Measurements from ENCODE around the gene DIPK1A. TPM values are rescaled to one million over a fixed set of nuclear protein-coding genes. Genes with fewer than 3 reads are reported as not detected.
A peak's percentile ranks its signal among the peaks of the same experiment; 100 is the strongest.

DIPK1A gene
- total RNA-seq, 1 donor from 2014 or later, result 4.6 TPM

DNA sequence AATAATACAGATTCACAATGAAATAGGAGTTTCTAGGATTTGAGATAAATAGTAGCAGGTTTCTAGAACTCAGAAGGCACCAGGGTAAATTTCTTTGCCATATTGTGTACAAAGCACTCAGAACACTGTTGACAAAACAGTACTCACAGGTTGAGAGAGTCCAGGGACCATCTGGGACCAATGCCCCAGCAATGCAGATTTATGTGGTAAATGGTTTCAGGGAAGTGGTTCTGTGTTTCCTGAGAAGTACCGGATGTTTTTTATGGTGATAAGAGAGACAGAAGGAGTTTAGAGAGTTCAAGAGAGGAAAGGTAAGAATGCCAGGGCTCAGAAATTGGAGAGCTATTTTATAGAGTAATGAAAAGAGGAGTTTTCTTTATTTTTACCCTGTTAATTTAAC is 29.6 kb upstream of the DIPK1A start:
- no peaks in the 10 kb centered on the region for H3K9me3 ChIP-seq
- ATAC-seq (peak; percentile 34), DNase-seq (no peak)
- intact Hi-C loops (cut with DNase I), result loop anchor here (10.0 kb wide), 1 partner anchor 136 kb away; no protein-coding TSS in a partner anchor
- H3K4me3 ChIP-seq, result no peak overlapping the region
- H3K36me3 ChIP-seq, result no peaks in the 10 kb centered on the region
- no peaks in the 10 kb centered on the region for H3K4me1 ChIP-seq
- no peak overlapping the region for H3K27ac ChIP-seq
- TF ChIP-seq, protein P1, sequence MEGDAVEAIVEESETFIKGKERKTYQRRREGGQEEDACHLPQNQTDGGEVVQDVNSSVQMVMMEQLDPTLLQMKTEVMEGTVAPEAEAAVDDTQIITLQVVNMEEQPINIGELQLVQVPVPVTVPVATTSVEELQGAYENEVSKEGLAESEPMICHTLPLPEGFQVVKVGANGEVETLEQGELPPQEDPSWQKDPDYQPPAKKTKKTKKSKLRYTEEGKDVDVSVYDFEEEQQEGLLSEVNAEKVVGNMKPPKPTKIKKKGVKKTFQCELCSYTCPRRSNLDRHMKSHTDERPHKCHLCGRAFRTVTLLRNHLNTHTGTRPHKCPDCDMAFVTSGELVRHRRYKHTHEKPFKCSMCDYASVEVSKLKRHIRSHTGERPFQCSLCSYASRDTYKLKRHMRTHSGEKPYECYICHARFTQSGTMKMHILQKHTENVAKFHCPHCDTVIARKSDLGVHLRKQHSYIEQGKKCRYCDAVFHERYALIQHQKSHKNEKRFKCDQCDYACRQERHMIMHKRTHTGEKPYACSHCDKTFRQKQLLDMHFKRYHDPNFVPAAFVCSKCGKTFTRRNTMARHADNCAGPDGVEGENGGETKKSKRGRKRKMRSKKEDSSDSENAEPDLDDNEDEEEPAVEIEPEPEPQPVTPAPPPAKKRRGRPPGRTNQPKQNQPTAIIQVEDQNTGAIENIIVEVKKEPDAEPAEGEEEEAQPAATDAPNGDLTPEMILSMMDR (IDR thresholded peaks at IDR 0.05), result no peak
- no peaks in the 10 kb centered on the region for H3K27me3 ChIP-seq

- intact Hi-C loops (cut with DNase I), result loop anchor here (10.0 kb wide), 1 partner anchor 135 kb away; no protein-coding TSS in a partner anchor
- TF ChIP-seq, protein P1 (IDR thresholded peaks at IDR 0.05), result no peak
- DNase-seq, result no peak
- Histone ChIP-seq H3K36me3 (no peaks in the 10 kb centered on the region), H3K9me3 (no peaks in the 10 kb centered on the region), H3K27me3 (no peaks in the 10 kb centered on the region), H3K27ac (no peak overlapping the region), H3K4me1 (no peaks in the 10 kb centered on the region), H3K4me3 (no peak overlapping the region)
- ATAC-seq, result no peak
Observed at GRCh38 chr1:92989936-92990583, 28.8 kb upstream of the DIPK1A start.

DNA sequence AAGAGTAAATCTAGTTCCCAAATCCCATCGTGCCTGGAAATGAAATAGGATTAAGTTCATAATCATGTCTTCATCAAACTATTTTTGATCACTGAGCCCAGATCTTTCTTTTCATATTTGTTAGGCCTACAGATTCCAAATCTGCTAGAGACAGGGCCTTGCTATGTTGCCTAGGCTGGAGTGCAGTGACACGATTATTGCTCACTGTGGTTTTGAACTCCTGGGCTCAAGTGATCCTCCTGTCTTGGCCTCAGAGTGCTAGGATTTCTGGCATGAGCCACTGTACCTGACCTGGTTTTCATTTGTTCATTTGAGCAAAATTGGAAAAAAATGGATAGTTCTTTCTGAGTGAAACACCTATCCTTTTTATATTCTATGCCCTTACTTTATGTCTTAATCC is 28.0 kb upstream of the DIPK1A start:
- H3K27ac ChIP-seq, result no peak overlapping the region
- ATAC-seq, result no peak
- H3K27me3 ChIP-seq, result no peaks in the 10 kb centered on the region
- H3K4me1 ChIP-seq, result no peaks in the 10 kb centered on the region
- no peaks in the 10 kb centered on the region for H3K36me3 ChIP-seq
- no peaks in the 10 kb centered on the region for H3K9me3 ChIP-seq
- no peak overlapping the region for H3K4me3 ChIP-seq
- DNase-seq, result no peak
- intact Hi-C loops (cut with DNase I), result no loop called here
- TF ChIP-seq, protein P1 (IDR thresholded peaks at IDR 0.05), result no peak

DNA sequence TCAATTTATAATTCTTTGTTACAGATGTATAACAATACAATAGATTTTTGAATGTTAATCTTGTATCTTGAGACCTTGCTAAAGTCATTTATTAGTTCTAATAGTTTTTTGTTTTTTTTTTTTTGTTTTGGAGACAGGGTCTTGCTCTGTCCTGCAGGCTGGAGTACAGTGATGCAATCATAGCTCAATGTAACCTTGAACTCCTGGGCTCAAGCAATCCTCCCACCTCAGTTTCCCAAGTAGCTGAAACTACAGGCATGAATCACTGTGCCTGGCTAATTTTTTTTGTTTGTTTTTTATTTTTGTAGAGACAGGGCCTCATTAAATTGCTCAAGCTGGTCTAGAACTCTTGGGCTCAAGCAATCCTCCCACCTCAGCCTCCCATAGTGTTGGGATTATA is 26.2 kb upstream of the DIPK1A start:
- Histone ChIP-seq H3K27me3 (no peaks in the 10 kb centered on the region), H3K9me3 (no peaks in the 10 kb centered on the region), H3K4me1 (no peaks in the 10 kb centered on the region), H3K27ac (no peak overlapping the region), H3K36me3 (no peaks in the 10 kb centered on the region), H3K4me3 (no peak overlapping the region)
- DNase-seq, result no peak
- TF ChIP-seq, protein P1 (IDR thresholded peaks at IDR 0.05), result no peak
- intact Hi-C loops (cut with DNase I), result no loop called here
- no peak for ATAC-seq

GRCh38 chr1:92985101-92985500 is 23.8 kb upstream of the DIPK1A start:
- ATAC-seq, result no peak
- intact Hi-C loops (cut with DNase I), result no loop called here

More at GRCh38 chr1:92985101-92985500, 23.8 kb upstream of the DIPK1A start:
- H3K27me3 ChIP-seq, result no peaks in the 10 kb centered on the region
- H3K27ac ChIP-seq, result no peak overlapping the region
- H3K4me3 ChIP-seq, result no peak overlapping the region
- no peaks in the 10 kb centered on the region for H3K36me3 ChIP-seq
- DNase-seq, result no peak
- TF ChIP-seq, protein P1 (IDR thresholded peaks at IDR 0.05), result no peak
- H3K9me3 ChIP-seq, result no peaks in the 10 kb centered on the region
- peaks cover 10% of the 10 kb centered on the region for H3K4me1 ChIP-seq
